Muscle of leg (tissue), 11 donors: ENCODE data around the gene CIDEC. TPM values are rescaled to one million over a fixed set of nuclear protein-coding genes. Genes with fewer than 3 reads are reported as not detected.
A peak's percentile ranks its signal among the peaks of the same experiment; 100 is the strongest.

Source experiments
- DNase-seq: peaks from one replicate; pipeline ENCODE4 v3.0.0; 2013
- H3K27ac ChIP-seq: one replicate; pipeline ENCODE4 v1.5.1; 2013; ENCODE audit warnings: mild to moderate bottlenecking, low read length, control low read depth
- H3K27me3 ChIP-seq: one replicate; pipeline ENCODE4 v1.6.1; 2013; ENCODE audit warnings: low read length; ENCODE audit not compliant: control insufficient read depth, insufficient read depth
- H3K36me3 ChIP-seq: one replicate; pipeline ENCODE4 v1.6.1; 2013; ENCODE audit warnings: low read length; ENCODE audit not compliant: control insufficient read depth, insufficient read depth
- H3K4me1 ChIP-seq: one replicate; pipeline ENCODE4 v1.6.1; 2013; ENCODE audit warnings: low read length; ENCODE audit not compliant: control insufficient read depth, insufficient read depth
- H3K4me3 ChIP-seq: one replicate; pipeline ENCODE4 v1.5.1; 2013; ENCODE audit warnings: low read length, control low read depth
- H3K9me3 ChIP-seq: replicated peaks from 2 replicates; pipeline ENCODE4 v1.6.1; 2013; ENCODE audit warnings: low read depth, low read length; ENCODE audit not compliant: control insufficient read depth
- WGBS: methylation state at CpG from one replicate; pipeline ENCODE4 v1.1.5; 2013; ENCODE audit warnings: missing lambda C conversion rate; ENCODE audit not compliant: insufficient coverage; 5-methylcytosine and 5-hydroxymethylcytosine counted together
- polyA plus RNA-seq, 8 donors: library from polyadenylated mRNA; unstranded; fragments of 120-200 nt; gene quantifications; one replicate each; pipeline versions ENCODE4 v1.2.1 to v1.2.3, GENCODE V29; 2013; ENCODE audit warnings: inconsistent platforms in 1 of 8, low replicate concordance in 1 of 8; ENCODE audit not compliant: insufficient read length in 8 of 8, insufficient read depth in 1 of 8
- total RNA-seq: library from RNA; stranded (reverse); fragments of 120-200 nt; gene quantifications from one replicate; pipeline ENCODE4 v1.2.4, GENCODE V29; 2013

CIDEC gene
- total and polyA plus RNA-seq, 9 donors = 0.13 to 4.1 (median 0.34) TPM

DNA sequence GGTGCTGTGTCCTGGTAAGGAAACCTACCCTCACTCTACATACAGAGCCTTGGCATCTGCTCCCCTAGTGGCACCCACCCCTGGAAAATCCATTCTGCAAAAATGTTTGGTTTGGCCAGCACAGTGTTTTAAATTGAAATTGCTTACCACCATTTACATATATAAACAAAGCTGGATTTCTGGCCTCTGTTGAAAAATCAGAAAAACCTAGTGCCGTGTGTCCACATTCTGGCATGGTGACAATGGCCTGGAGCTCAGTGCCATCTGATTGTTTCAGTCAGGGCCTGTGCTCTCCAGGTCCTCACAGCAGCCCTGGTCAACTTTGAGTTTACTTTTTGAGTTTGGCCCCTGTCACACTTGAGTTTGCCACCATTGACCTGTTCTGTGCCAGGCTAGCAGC lies 34.0 kb upstream of the CIDEC start:
- 40% methylated on average over 1 of the region's 1 CpG for WGBS
- no peak overlapping the region for H3K27ac ChIP-seq
- H3K4me1 ChIP-seq = peaks cover 35% of the 10 kb centered on the region

DNA sequence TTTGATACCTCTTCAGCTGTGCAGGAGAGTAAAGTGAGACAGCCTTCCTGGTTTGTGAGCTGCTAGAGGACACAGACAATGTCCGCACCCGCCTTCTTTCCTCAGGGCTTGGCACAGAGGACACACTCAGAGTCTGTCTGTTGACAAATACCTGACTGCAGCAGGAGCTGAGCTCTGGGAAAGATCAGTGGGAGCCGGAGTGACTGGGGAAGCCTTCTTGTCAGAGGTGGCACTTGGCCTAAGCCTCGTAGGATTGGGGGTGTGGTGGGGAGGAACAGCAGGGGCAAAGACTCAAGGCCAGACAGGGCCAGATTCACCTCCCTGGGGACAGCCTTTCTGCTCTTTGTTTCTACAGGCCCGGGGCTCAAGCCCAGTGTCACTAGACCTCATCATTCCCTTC lies 33.5 kb upstream of the CIDEC start:
- H3K4me3 ChIP-seq = no peak overlapping the region
- DNase-seq = no peak
- H3K9me3 ChIP-seq = no peaks in the 10 kb centered on the region
- no peaks in the 10 kb centered on the region for H3K27me3 ChIP-seq
- peaks cover 35% of the 10 kb centered on the region for H3K4me1 ChIP-seq
- H3K36me3 ChIP-seq = no peaks in the 10 kb centered on the region
- 83% methylated on average over 4 of the region's 5 CpGs for WGBS
- H3K27ac ChIP-seq = no peak overlapping the region

More for the DNA sequence above, 34.0 kb upstream of the CIDEC start:
- H3K4me3 ChIP-seq = no peak overlapping the region
- no peaks in the 10 kb centered on the region for H3K27me3 ChIP-seq
- no peaks in the 10 kb centered on the region for H3K36me3 ChIP-seq
- H3K9me3 ChIP-seq = no peaks in the 10 kb centered on the region
- no peak for DNase-seq

DNA sequence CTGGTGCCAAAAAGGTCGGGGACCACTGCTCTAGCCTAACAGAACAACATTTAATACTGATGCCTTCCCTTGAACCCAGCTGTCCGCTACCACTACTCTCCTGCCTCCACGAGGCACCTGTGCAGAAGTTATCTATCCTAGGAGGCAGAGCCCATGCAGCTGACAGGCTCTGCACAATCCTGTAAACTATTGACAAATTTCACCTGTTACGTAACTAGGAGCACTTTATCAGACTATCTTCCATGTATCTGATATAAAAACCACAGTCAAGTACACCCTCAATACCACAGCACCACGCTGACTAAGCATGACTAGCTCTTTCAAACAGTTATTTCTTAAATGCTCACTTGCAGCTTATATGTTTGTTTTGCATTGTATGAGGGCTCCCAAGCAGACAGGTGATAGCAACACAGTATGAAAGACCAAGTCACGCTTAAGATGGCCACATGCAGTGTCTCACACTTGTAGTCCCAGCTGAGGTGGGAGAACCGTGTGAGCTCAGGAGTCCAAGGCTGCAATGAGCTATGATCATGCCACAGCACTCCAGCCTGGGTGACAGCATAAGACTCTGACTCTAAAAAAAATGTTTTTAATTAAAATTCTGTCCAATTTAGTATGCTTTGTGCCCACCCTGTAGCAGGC lies 32.4 kb upstream of the CIDEC start:
- H3K4me3 ChIP-seq = no peak overlapping the region
- no peaks in the 10 kb centered on the region for H3K36me3 ChIP-seq
- WGBS = 78% methylated on average over 5 of the region's 7 CpGs
- peaks cover 25% of the 10 kb centered on the region for H3K4me1 ChIP-seq
- no peaks in the 10 kb centered on the region for H3K27me3 ChIP-seq
- no peaks in the 10 kb centered on the region for H3K9me3 ChIP-seq
- no peak for DNase-seq
- H3K27ac ChIP-seq = no peak overlapping the region

DNA sequence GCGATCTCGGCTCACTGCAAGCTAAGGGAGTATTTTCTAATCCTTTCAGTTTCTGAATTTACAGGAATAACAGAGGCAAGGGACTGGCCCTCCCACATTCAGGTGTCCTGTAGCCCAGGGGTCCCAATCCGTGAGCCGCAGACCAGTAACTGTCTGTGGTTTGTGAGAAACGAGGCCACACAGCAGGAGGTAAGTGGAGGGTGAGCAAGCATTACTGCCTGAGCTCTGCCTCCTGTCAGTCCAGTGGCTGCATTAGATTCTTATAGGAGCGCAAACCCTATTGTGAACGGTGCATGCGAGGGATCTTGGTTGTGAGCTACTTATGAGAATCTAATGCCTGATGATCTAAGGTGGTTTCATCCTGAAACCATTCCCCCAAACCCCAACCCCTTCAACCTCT lies 31.8 kb upstream of the CIDEC start:
- DNase-seq = no peak
- Histone ChIP-seq H3K36me3 (no peaks in the 10 kb centered on the region), H3K4me1 (peaks cover 21% of the 10 kb centered on the region), H3K27me3 (no peaks in the 10 kb centered on the region), H3K27ac (no peak overlapping the region), H3K4me3 (no peak overlapping the region), H3K9me3 (no peaks in the 10 kb centered on the region)
- 80% methylated on average over 3 of the region's 8 CpGs for WGBS

DNA sequence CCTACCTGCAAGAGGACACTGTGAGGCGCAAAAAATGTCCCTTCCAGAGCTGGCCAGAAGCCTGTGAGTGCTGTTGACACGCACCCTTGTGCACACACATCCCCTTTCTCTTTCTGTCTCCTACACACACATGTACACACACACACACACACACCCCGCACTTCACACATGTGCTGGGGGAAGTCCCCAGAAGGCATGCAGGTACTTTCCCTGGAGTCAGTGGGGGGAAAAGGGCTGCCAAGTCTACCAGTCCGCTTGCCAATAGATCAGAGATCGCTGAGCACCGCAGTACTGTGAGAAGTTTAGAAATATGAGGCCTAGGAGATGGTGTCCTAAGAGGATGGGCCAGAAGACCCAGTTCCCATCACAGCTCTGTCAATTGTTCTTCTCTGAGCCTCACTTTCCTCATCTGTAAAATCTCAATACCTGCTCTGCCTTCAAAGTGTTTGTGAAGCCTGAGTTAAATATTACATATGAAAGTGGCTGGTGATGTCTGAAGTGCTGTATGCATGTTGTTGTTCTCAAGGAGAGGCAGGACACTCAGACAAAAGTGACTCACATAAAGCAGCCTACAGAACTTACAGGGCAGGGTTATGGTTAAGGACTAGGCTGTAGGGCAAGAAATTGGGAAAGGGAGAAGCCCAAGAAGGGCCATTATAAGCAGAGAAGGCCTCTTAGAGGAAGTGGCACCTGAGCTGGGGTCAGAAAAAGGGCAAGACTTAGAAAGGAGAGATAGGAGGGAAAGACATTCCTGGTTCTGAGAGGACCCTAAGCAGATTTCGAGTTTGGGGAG lies 29.4 kb upstream of the CIDEC start:
- Histone ChIP-seq H3K4me1 (peaks cover 3% of the 10 kb centered on the region), H3K27ac (no peak overlapping the region), H3K27me3 (no peaks in the 10 kb centered on the region), H3K4me3 (no peak overlapping the region), H3K36me3 (no peaks in the 10 kb centered on the region), H3K9me3 (no peaks in the 10 kb centered on the region)
- DNase-seq = no peak
- 84% methylated on average over 3 of the region's 7 CpGs for WGBS

DNA sequence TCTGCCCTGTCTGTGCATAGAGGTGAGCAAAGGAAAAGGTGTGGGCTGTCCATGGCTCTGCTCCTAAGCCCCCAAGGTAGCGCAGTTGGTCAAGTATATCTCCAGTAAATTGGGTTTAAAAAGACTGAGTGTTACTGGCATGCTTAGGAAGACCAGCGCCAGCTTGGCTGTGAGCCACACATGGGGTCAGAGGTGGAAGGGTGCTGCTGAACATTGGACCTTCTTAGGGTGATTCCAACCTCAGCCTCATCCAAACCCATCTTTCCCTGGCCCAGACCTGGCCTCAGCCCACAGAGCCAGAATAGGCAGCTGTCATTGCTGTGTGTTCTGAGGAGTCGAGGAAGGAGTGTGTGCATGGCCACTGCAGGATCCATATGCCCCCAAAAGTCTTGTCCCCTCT lies 28.2 kb upstream of the CIDEC start:
- no peaks in the 10 kb centered on the region for H3K36me3 ChIP-seq
- no peaks in the 10 kb centered on the region for H3K27me3 ChIP-seq
- 94% methylated on average over 2 of the region's 3 CpGs for WGBS
- H3K4me1 ChIP-seq = no peaks in the 10 kb centered on the region
- no peaks in the 10 kb centered on the region for H3K9me3 ChIP-seq
- no peak overlapping the region for H3K4me3 ChIP-seq
- DNase-seq = no peak
- no peak overlapping the region for H3K27ac ChIP-seq

DNA sequence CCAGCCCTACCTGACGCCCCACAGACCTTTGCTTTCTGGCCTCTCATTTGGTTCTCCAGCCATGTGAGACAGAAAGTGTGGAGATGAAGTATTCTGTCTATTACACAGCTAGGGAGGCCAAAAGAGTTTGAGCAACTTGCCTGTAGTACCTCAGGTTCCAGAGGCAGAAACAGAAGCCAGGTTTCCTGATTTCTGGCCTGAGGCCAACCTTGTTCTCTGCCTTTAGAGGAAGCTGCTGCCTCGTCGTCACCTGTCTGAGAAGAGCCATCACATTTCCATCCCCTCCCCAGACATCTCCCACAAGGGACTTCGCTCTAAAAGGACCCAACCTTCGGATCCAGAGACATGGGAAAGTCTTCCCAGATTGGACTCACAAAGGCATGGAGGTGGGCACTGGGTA lies 26.4 kb upstream of the CIDEC start:
- DNase-seq = no peak
- Histone ChIP-seq H3K36me3 (no peaks in the 10 kb centered on the region), H3K4me1 (peaks cover 7% of the 10 kb centered on the region), H3K27ac (no peak overlapping the region), H3K9me3 (no peaks in the 10 kb centered on the region), H3K4me3 (no peak overlapping the region), H3K27me3 (no peaks in the 10 kb centered on the region)
- WGBS = no CpG with 5 or more reads among the region's 5 CpGs

DNA sequence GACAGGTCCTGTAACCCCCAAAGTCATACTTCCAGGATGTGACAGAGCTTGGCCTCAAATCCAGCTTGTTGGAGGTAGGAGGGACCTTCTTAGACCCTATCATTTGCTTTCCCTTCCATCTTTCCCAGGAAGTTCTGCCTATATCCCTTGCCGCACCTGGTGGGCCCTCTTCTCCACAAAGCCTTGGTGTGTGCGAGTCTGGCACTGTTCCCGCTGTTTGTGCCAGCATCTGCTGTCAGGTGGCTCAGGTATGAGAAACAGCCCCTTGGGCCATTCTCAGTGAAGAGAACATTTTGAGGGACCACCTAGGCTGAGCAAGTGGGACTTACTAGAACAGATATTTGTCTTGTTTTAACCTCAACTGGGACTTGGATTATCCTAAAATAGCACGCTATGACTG lies 23.9 kb upstream of the CIDEC start:
- Histone ChIP-seq H3K9me3 (no peaks in the 10 kb centered on the region), H3K36me3 (no peaks in the 10 kb centered on the region), H3K4me3 (no peak overlapping the region), H3K27me3 (no peaks in the 10 kb centered on the region), H3K4me1 (peaks cover 7% of the 10 kb centered on the region), H3K27ac (no peak overlapping the region)
- DNase-seq = no peak
- WGBS = 65% methylated on average over 3 of the region's 4 CpGs

DNA sequence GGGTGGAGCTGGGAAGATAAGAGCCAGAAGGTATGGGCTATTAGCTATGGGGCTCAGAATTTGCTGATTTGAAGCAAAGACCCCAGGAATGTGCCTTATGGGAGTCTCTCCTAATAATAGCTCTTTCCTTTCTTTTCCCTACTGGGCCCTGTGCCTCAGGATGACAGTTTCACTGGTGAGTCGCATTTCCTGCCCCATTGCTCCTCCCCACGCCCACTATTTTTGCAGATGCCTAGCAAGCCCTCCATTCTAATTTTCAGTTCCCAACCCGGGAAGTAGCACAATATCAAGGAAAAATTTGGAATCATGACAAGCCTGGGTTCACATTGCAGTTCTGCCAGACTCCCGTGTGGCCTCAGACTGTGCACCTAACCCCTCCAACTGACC lies 23.2 kb upstream of the CIDEC start:
- H3K9me3 ChIP-seq = no peaks in the 10 kb centered on the region
- peak overlapping the region; percentile 51 for H3K27ac ChIP-seq
- no peaks in the 10 kb centered on the region for H3K36me3 ChIP-seq
- H3K4me1 ChIP-seq = peaks cover 11% of the 10 kb centered on the region
- WGBS = 20% methylated on average over 3 of the region's 4 CpGs
- no peaks in the 10 kb centered on the region for H3K27me3 ChIP-seq
- DNase-seq = peak; percentile 34
- H3K4me3 ChIP-seq = no peak overlapping the region

DNA sequence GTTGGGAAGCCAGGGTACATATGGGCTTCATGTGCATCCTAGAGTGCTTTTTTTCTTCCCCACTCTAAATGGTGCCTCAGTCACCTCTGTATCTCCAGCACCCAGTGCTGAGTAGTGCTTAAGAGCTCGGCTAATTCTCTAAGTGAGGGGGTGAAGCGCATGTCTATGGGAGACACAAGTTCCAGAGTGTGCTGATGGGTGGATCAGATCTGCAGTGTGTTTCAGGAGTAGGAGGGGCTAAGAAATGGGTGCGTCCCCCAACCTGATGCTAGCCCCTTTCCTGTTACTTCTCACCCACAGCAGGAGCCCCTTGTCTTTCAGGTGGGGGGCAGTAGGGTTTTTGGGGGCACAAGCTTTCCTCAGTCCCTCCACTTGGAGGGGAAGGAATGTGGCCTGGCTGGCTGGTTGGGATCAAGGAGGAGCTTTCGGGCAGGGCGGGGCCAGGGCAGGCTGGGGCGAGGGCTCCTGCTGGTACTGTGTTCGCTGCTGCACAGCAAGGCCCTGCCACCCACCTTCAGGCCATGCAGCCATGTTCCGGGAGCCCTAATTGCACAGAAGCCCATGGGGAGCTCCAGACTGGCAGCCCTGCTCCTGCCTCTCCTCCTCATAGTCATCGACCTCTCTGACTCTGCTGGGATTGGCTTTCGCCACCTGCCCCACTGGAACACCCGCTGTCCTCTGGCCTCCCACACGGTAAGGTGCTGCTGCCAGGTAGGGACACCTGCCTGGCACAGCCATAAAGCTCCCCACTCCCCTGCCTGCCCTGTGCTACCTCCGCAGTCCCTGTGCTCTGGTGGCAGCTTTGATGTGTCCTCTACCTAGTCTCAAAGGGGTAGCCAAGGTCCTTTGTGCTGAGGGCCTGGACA lies 22.6 kb upstream of the CIDEC start, which contains the start of gene IL17RE:
TSS of gene IL17RE (plus strand) at position 477 of the 866 bp plus-strand sequence. CDS start at position 562, 85 bp downstream.
- WGBS = 40% methylated on average over 7 of the region's 13 CpGs
- DNase-seq = no peak
- Histone ChIP-seq H3K9me3 (no peaks in the 10 kb centered on the region), H3K36me3 (no peaks in the 10 kb centered on the region), H3K27me3 (no peaks in the 10 kb centered on the region), H3K4me1 (peaks cover 12% of the 10 kb centered on the region), H3K4me3 (no peak within 1 kb of the TSS), H3K27ac (peak within 1 kb of the TSS; percentile 51)
